22Rv1 (cell line): ENCODE data around the gene TTC33.

Experiments used
- CTCF ChIP-seq: fragments of 450-650 bp; IDR thresholded peaks from 2 replicates; pipeline ENCODE4 v1.5.1; 2017; ENCODE audit warnings: mild to moderate bottlenecking
- ZFX ChIP-seq: fragments of 450-650 bp; IDR thresholded peaks from 2 replicates; pipeline ENCODE4 v1.6.1; 2017; ENCODE audit warnings: antibody characterized with exemption, borderline replicate concordance

- TF ChIP-seq CTCF: no peak
- no peak for TF ChIP-seq ZFX
Observed at GRCh38 chr5:40556811-40557210, 198.9 kb downstream of the TTC33 start.
